GM18526 (cell line): Measurements from ENCODE around the gene ARG2.

Experiments used
- POLR2A ChIP-seq: IDR thresholded peaks from 3 replicates; pipeline ENCODE4 v1.6.1; 2011; ENCODE audit not compliant: insufficient read length; ENCODE audit errors: extremely low read depth

Gene ARG2

DNA sequence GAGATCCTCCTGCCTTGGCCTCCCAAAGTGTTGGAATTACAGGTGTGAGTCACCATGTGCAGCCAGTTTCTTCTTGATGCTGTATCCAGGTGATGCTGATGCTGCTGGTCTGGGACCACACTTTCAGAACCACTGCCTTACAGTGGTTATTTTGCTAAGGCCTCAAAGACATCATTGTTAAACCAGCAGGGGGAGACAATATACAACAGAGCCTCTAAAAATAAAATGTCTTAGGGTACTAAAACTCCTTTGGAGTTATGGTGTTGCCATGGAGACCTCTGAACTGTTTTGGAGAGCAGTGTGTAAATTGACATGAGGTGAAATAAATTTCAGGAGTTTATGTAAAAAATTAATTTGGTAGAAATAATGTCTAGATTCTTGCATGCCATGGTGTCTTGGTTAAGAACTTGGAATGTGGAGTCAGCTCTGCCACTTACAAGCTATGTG is 1.1 kb upstream of the ARG2 start:
- no peak for TF ChIP-seq POLR2A

DNA sequence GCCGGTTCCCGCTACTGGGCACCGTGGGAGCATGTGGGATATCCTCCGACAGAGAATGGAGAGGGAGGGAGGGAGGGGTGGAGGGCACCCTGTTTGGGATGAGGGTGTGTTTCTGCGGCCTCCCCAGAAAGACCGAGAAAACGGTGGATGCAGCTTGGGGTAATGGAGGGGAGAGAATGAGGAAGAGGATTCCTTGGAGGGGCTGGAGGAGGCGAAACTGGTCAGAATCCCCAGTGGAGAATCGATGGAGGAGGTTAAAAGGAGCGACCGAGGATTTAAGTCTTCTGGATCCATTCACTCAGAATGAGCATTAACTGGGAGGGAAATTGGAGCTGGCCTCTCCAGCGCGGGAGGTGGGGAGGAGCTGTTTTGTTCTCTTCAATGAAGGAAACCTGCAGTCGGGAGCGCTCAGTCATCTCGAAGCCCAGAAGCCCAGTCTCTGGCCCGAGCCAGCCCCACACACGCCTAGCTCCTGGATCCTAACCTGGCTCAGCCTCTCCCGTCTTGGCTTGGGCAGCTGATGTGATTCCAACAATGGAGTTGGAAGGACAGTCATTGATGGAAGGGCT is 581 bp downstream of the ARG2 start:
- TF ChIP-seq POLR2A = no peak

DNA sequence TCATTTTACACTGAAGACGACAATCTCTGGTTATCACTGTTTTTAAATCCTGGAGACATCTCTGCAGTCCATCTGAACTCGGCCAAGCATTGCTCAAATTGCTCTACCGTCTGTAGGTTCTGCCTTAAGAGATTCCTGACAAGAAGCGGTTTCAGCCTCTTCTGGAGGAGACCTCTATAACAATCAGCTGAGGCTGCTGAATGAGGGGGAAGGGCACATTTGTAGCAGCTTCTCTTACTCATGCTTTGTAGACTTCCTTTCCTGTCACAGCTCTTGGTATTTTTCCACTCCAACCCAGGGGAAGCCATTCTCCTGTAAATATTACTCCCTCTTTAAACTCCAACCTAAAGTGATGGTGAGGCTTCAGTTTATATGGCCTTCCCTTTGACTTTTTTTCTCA is 3.0 kb downstream of the ARG2 start:
- no peak for TF ChIP-seq POLR2A

DNA sequence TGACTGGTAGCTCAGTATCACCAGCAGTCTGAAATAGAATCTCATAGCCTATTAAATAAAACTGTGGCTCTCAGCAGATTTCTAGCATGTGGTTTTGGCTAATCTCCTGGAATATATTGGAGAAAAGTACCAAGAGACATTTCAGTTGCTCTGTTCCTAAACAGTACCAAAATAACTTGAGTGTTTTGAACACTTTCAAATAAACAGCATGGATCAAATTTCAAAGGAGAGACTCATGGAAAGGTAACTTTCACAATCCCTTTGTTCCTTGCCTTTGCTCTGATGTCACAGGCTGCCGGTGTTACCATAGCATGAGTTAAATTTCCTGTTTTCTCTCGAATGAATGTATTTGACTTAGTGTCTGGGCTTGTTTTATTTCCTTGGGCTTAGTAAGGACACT is 3.4 kb downstream of the ARG2 start:
- TF ChIP-seq POLR2A = no peak

DNA sequence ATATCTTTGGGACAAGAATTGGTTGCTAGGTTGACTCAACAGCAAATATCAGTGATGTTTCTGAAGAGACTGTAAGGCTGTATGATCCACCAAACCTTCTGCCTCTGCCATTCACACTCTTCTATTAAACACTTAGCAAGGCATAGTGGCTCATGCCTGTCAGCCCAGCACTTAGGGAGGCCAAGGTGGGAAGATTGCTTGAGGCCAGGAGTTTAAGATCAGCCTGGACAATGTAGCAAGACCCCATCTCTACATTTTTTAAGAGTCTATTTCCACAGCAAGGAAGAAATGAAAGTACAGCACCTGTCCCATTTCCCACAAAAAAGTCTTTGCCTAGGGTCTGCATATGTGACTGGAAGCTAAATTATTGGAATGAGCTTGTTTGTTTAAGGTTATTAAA is 7.8 kb downstream of the ARG2 start:
- no peak for TF ChIP-seq POLR2A

DNA sequence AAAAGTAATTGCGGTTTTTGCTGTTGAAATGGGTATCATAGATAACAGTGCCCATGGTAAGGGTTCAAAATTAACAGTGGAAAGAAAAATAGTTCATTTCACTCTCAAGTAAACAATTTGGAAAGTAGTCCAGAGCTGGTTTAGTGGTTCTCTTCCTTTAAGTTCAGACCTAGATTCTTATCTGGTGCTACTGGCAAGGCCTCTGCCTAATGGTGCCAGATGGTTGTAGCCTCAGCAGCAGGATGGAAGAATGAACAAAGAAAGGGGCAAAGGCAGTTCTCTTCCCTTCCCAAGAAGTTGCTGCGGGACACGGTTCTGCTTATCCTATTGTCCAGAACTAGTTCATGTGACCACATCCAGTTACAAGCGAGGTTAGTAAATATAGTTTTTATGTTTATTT is 10.5 kb downstream of the ARG2 start:
- TF ChIP-seq POLR2A = no peak

DNA sequence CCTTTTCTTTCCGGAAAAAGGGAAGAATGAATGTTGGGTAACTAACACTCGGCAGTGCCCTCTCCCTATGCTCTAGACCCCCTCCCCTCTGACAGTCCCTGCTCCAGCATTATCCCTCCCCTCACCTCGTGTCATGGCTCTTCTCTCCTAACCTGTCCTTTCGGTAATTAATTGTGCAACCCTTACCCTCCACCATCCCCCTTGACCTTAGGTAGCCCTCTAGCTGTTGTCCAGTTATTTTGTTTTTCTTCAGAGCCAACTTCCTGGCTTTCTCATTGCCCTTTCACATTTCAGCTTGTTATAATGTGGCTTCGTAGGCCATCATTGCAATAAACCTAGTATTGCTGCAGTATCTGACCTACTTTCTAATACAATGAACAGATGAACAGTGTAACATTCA is 11.2 kb downstream of the ARG2 start:
- no peak for TF ChIP-seq POLR2A

DNA sequence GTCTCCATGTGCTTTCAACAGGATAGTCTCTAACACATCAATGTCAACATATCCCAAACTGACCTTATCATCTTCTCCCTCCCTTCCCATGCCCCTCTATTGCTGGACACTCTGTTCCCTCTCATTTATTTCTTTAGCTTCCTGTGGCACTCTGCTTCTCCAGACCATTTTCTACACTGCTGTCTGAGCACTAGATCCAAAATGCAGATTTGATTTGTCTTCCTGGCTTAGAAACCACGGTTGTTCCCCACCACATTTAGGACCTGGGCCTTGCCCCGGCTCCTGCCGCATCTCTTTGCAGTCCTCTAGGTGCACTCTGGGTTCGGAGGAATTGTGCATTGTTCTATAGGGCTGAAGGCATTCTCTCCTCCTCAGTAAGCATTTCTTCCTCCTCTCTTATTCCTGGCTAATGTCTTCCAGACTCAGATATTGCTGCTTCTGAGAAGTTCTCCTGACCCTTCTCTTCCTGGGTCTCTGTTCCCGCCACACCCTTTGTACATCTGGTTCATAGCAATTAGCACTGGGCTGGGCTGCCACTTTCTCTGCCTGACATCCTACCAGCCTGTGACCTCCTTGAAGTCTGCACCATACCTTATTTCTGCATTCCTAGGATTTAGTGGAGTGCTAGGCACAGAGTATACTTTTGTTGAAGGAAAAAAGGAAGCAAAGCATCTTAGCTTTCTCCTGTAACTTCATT is 13.9 kb downstream of the ARG2 start:
- no peak for TF ChIP-seq POLR2A

DNA sequence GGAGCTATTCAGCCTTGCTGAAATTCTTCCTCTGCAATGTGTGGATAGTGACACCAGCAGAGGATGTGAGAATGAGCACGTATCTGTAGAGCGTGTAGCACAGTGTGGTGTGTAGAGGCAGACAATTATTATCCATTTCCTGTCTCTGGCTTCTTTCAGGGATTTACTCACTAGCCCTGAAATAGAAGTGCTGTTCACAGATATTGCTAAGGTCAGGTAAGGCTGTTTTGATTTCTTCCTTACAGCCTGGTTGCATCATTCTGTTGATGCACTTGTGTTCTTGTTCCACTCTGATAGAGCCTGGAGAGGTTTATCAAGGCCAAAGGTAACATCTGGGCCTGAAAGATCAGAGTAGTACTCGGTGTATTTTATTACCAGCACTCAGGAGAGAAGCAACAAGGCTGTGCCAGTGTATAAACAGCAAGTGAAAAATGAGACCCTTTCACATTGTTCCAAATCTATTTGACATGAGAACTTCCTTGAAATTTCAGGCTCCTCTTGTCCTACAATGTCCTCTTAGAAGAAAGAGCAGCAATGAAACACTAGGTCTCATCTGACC is 16.7 kb downstream of the ARG2 start:
- no peak for TF ChIP-seq POLR2A

DNA sequence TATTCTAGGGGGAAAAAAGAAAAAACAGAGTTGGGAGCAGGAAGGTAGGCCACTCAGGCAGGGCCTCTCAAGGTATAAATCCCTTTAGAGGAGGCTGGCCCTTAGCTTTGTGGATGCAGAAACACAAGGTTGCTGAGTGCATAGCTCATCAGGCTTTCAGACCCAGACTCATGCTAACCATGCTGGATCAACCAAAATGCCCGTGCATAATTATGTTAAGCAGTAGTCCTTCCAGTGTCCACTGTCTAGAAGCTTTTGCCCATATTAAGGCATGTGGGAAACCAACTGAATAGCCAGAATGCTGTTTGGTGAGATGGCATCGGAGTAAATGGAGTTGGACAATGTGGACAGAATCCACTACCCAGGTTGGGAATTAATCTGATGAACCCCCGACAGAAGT is 18.9 kb downstream of the ARG2 start:
- TF ChIP-seq POLR2A = no peak

DNA sequence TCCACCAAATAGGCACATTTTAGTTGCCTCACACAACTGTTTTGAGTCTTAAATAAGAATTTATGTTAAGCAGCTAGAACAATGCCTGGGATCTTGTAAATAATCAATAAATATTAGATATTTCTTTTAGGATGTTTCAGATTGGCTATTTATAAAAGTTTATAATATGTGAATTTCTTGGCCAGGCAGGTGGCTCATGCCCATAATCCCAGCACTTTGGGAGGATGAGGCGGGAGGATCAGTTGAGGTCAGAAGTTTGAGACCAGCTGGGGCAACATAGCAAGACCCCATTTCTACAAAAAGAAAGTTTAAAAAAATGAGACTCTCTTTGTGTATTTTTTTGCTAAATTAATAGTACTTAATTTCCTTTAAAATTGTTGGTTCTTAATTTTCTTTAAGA is 21.8 kb downstream of the ARG2 start:
- TF ChIP-seq POLR2A = no peak

DNA sequence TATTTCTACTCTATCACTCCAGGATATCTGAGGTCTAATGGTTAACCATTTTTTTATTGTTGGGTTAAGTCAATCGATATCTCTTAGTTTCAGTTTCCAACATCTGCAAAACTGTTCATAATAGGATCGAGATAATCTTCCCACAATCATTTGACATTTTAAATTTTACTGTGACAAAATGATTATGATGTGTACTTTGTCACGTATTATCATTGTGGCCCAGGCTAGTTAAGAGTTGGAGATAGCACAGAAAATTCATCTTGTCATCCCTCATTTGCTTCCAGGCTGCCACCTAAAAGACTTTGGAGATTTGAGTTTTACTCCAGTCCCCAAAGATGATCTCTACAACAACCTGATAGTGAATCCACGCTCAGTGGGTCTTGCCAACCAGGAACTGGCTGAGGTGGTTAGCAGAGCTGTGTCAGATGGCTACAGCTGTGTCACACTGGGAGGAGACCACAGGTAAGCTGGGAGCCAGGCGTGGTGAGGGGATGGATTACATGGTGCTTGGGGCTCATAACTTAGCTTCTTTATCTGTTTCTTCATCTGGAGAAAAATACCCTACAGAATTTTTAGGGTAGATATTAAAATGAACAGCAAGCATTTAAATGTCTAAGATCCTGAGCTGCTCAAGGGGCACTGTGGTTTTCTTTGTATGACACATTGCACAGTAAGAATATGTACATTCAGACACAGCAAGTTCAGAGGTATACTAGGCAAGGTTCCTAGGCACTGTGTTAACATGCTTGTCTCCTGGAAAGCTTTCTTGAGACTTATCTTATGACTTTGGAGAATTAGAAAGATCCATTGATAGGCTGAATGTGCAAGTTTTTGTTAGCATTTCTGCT is 22.4 kb downstream of the ARG2 start:
- TF ChIP-seq POLR2A = no peak

DNA sequence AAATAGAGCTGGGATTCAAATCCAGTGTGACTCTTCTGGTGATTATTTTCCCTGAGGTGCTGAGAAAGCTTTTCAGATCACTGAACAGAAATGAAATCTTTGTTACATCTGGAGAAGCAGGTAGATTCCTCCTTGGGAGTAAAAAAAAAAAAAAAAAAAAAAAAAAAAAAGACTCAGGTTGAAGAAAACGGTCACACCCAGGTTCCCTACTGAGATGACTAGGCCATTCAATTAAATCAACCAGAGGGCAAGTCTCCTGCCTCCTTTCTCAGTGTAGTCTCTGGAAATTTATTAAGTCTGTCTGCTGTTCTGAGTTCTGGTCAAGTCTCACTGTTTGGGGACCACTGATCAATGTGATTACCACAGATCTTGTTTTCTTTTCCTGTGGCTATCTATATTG is 24.0 kb downstream of the ARG2 start:
- TF ChIP-seq POLR2A = no peak

DNA sequence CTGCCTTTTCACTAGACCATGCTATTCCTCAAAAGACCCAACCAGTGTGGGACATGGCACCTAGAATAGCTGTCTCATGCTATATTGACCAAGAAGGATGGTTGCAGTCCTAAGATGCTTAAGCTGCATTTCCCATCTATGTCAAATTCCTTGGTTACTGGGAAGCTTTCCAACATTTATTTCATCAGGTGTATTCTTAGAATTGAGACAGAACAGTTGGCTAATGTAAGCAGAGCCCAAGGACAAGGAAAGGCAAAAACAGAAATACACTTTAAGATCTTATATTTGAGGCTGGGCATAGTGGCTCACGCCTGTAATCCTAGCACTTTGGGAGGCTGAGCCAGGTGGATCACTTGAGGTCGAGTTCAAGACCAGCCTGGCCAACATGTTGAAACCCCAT is 24.7 kb downstream of the ARG2 start:
- no peak for TF ChIP-seq POLR2A

DNA sequence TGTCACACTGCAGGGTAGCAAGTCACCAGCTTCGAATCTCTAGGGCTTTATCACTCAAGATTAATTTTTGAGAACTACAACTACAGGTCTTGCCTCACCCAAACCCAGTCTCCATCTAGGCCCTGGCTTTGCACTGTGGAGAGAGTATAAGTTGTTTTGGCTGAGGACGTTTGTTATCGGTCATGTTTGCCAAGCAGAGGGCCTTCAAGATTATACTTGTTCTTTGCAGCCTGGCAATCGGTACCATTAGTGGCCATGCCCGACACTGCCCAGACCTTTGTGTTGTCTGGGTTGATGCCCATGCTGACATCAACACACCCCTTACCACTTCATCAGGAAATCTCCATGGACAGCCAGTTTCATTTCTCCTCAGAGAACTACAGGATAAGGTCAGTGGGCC is 25.7 kb downstream of the ARG2 start:
- no peak for TF ChIP-seq POLR2A

DNA sequence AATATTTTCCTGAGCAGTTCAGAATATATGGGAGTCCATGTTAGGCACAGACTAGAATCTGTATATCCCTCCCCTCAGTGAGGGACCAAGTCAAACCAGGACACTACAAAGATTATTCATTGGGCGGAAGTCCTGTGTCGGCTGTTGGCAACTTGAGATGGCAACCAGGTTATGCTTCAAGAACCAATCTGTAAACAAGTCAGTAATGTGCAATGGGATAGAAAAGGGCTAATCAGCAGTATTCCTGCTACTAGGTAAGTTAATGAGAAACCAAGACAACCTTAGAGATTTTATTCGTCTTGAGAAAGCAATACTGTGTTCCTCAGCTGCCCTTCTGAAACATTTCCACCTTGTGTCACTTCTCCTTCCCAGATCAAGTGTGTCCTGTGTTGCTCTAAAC is 26.4 kb downstream of the ARG2 start:
- TF ChIP-seq POLR2A = no peak
